GM10248 (cell line): ENCODE results near the gene HOXD4.

Experiments used
- CTCF ChIA-PET: fragments of 300-600 bp; sonication (Branson Sonifier 250); formaldehyde crosslinking; extraction: SDS; loops from one replicate; lab custom pipeline; 2021; ENCODE audit warnings: antibody characterized with exemption; lab: Yijun Ruan, JAX
- POLR2A ChIA-PET: fragments of 350-650 bp; sonication (Branson Sonifier 250); formaldehyde crosslinking; extraction: SDS; loops from one replicate; lab custom pipeline; 2020; ENCODE audit warnings: antibody characterized with exemption; lab: Yijun Ruan, JAX
- DNase-seq: peaks from one replicate; pipeline ENCODE4 v3.0.0; 2012; ENCODE audit errors: extremely low spot score
- CTCF ChIP-seq: IDR thresholded peaks from 2 replicates; pipeline ENCODE4 v1.5.1; 2012; ENCODE audit warnings: mild to moderate bottlenecking, low read depth; ENCODE audit errors: extremely low read depth, missing control alignments, control extremely low read depth

Gene HOXD4

GRCh38 chr2:176138923-176139660 lies 12.3 kb upstream of the HOXD4 start:
- ChIA-PET CTCF (interaction anchor here (0.7 to 5.6 kb wide), 20 partner anchors 12 to 1009 kb away, joined by 3 to 124 read pairs (median 6); partner anchors contain the start of gene HOXD4), POLR2A (no interaction called here)
- TF ChIP-seq CTCF: no peak
- DNase-seq: no peak

GRCh38 chr2:176139661-176140512 lies 11.5 kb upstream of the HOXD4 start:
- ChIA-PET CTCF (interaction anchor here (0.6 to 5.6 kb wide), 45 partner anchors 8 to 1063 kb away, joined by 3 to 124 read pairs (median 4); partner anchors contain the start of gene HOXD4), POLR2A (no interaction called here)
- TF ChIP-seq CTCF: no peak
- no peak for DNase-seq

DNA sequence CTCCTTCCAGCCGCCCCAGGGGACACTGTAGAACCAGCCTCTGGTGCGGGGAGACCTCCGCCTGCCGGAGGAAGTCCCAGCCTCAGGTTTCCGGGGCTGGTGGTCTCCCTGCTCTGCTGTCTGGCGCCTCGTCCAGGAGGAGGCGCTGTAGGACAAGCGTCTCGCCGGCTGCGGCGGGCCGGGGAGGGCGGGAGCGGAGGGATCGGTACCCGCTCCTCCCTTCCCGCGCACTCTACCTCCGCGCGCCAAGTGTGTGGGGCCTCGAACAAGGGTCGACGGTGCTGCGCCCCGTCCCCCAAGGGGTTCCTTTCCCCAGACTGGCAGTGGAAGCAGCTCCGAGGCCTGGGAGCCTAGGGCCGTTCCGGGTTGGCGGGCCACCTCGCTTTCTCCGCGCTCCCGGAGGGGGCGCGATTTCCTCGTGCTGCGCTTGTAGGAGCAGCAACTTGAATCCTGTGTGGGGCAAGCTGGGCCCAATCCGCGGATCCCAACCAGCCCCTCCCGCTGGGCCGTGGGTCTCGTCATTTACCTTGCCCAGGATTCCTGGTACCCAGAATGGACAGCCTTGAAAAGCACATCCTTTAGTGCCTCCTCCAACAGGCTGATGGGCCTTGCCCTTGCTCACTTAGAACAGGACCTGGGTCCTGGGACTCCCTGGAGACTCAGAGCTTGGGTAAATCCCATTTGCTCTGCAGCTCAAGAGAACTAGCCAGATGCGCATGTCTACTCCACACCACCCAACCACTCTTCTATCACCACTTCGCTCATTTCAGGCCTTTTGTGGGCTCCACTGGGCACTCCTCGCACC lies 10.6 kb upstream of the HOXD4 start:
- ChIA-PET POLR2A (no interaction called here), CTCF (interaction anchor here (0.6 to 5.6 kb wide), 57 partner anchors 9 to 1062 kb away, joined by 3 to 124 read pairs (median 4); partner anchors contain the start of gene HOXD4)
- TF ChIP-seq CTCF: peak; percentile 95
- DNase-seq: peak; percentile 92

GRCh38 chr2:176142281-176142680 lies 9.1 kb upstream of the HOXD4 start:
- no peak for TF ChIP-seq CTCF
- CTCF ChIA-PET: interaction anchor here (1.1 to 5.0 kb wide), 6 partner anchors 9 to 1022 kb away, joined by 3 to 26 read pairs (median 8); no protein-coding TSS in a partner anchor
- POLR2A ChIA-PET: no interaction called here
- DNase-seq: no peak

DNA sequence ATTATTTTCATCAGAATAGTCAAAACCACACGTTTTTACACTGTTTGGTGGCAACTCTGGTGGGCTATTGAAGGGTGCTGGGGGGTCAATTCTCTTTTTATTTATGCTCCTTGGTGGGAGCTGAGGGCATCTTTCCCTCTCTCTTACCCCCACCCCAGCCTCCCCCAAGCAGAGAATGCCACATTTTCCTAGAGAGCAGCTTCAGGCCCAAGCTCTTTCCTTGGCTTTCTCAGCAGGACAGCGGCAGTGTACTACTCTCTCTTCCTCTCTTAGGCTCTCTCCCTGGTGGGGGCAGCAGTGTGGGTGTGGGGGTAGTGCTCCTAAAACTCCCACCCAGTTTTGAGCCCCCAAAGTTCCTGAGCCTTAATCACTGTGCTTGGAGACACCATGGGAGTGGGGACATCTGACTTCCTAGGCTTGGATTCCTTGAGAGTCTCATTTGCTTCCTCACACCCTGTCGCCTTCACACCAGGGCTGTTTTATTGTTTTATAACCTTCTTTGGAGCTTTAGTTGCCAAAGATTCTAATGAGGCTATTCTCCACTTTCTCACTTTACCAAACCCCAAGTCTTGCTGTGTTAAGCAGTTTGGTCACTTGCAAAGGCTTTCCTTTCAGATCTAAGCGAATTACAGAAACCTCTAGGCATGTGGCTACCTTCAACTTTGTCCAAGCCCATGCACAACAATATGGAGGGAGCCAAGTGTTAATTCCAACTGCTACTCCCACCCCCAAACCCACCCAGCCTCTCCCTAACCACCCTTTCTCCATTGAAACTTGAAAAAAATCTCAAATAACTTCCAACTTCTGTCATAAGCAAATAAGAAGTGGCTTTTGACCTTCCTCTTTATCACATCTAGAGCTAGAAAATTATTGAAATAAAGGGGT lies 6.0 kb upstream of the HOXD4 start:
- TF ChIP-seq CTCF: no peak
- DNase-seq: no peak
- ChIA-PET CTCF (interaction anchor here (0.7 to 5.0 kb wide), 5 partner anchors 13 to 507 kb away, joined by 3 to 26 read pairs (median 6); no protein-coding TSS in a partner anchor), POLR2A (no interaction called here)
